DOHH2 (cell line): ENCODE measurements around the gene TUB.

Experiments used
- H3F3A ChIP-seq: fragments of 200-600 bp; sonication (generic), shearing (Covaris generic); 2 replicates; pipeline ENCODE4 v1.6.0; 2016; ENCODE audit warnings: antibody characterized with exemption, mild to moderate bottlenecking; ENCODE audit not compliant: control insufficient read depth, insufficient read depth
- H3K27ac ChIP-seq: fragments of 200-600 bp; sonication (generic); 2 replicates; pipeline ENCODE4 v1.5.1; 2014; ENCODE audit warnings: low read depth, mild to moderate bottlenecking, low read length, moderate library complexity
- H3K27me3 ChIP-seq: fragments of 200-600 bp; sonication (generic); 2 replicates; pipeline ENCODE4 v1.6.1; 2014; ENCODE audit warnings: mild to moderate bottlenecking, low read length, mixed read lengths; ENCODE audit not compliant: control insufficient read depth
- H3K36me3 ChIP-seq: fragments of 200-600 bp; sonication (generic); 2 replicates; pipeline ENCODE4 v1.6.1; 2014; ENCODE audit warnings: mild to moderate bottlenecking, low read length, moderate library complexity, mixed read lengths; ENCODE audit not compliant: control insufficient read depth
- H3K4me1 ChIP-seq: fragments of 200-600 bp; sonication (generic); 2 replicates; pipeline ENCODE4 v1.6.1; 2014; ENCODE audit warnings: mild to moderate bottlenecking, low read length, mixed read lengths; ENCODE audit not compliant: control insufficient read depth
- H3K4me2 ChIP-seq: fragments of 200-600 bp; sonication (generic); 2 replicates; pipeline ENCODE4 v1.6.0; 2014; ENCODE audit warnings: mild to moderate bottlenecking, low read length, moderate library complexity
- H3K4me3 ChIP-seq: fragments of 200-600 bp; sonication (generic); 2 replicates; pipeline ENCODE4 v1.5.1; 2014; ENCODE audit warnings: mild to moderate bottlenecking, low read length, mixed read lengths
- H3K79me2 ChIP-seq: fragments of 200-600 bp; sonication (generic); 2 replicates; pipeline ENCODE4 v1.6.1; 2014; ENCODE audit warnings: mild to moderate bottlenecking, low read length, mixed read lengths; ENCODE audit not compliant: control insufficient read depth
- H3K9me2 ChIP-seq: fragments of 200-600 bp; sonication (generic); replicated peaks from 2 replicates; pipeline ENCODE4 v1.6.1; 2014; ENCODE audit warnings: mild to moderate bottlenecking, low read length, mixed read lengths; ENCODE audit not compliant: control insufficient read depth
- H3K9me3 ChIP-seq: fragments of 200-600 bp; sonication (generic); 2 replicates; pipeline ENCODE4 v1.6.1; 2014; ENCODE audit warnings: antibody characterized with exemption, low read length, mixed read lengths; ENCODE audit not compliant: control insufficient read depth, insufficient read depth
- H4K20me1 ChIP-seq: fragments of 200-600 bp; sonication (generic); 2 replicates; pipeline ENCODE4 v1.6.0; 2014; ENCODE audit warnings: low read depth, mild to moderate bottlenecking, antibody characterized with exemption, low read length, moderate library complexity; ENCODE audit not compliant: control insufficient read depth, insufficient read depth
- CTCF ChIP-seq: fragments of 200-600 bp; sonication (generic); IDR thresholded peaks from one replicate; pipeline ENCODE4 v1.5.1; 2014; ENCODE audit warnings: antibody characterized with exemption, mild to moderate bottlenecking, low read depth, low read length; ENCODE audit not compliant: poor library complexity, severe bottlenecking
- EZH2phosphoT487 ChIP-seq: fragments of 200-600 bp; sonication (generic); IDR thresholded peaks from 2 replicates; pipeline ENCODE4 v1.6.1; 2017; ENCODE audit warnings: borderline replicate concordance, mild to moderate bottlenecking, antibody characterized with exemption, low read length, moderate library complexity, mixed read lengths

Gene TUB

DNA sequence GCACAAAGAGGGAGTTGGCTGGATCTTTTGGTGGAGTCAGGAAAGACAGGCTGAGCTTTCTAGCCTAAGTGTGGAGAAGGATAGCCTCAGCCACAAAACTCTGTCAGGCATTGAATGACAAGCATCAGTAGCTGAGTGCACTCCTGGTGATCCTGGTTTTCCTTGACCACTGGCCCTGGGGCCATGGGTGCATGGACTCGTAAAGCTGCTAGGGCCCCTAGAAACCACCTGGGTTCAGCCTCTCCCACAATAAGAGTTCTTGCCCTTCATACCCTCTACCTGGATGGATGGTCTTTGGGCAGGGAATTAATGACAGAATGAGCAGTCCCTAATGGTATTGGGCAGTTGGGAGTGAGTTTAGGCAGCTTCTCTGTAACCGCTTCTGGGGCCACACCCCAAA is 22.9 kb downstream of the TUB start:
- no peaks in the 10 kb centered on the region for H4K20me1 ChIP-seq
- H3F3A ChIP-seq: no peaks in the 10 kb centered on the region
- no peak overlapping the region for H3K27ac ChIP-seq
- no peaks in the 10 kb centered on the region for H3K36me3 ChIP-seq
- H3K4me2 ChIP-seq: no peak overlapping the region
- no peaks in the 10 kb centered on the region for H3K9me3 ChIP-seq
- H3K27me3 ChIP-seq: peaks cover 12% of the 10 kb centered on the region; the same call in 1 of the 2 replicates
- H3K9me2 ChIP-seq: no peaks in the 10 kb centered on the region
- TF ChIP-seq EZH2phosphoT487 (no peak), CTCF (no peak)
- no peaks in the 10 kb centered on the region for H3K79me2 ChIP-seq
- H3K4me3 ChIP-seq: no peak overlapping the region
- H3K4me1 ChIP-seq: no peaks in the 10 kb centered on the region

DNA sequence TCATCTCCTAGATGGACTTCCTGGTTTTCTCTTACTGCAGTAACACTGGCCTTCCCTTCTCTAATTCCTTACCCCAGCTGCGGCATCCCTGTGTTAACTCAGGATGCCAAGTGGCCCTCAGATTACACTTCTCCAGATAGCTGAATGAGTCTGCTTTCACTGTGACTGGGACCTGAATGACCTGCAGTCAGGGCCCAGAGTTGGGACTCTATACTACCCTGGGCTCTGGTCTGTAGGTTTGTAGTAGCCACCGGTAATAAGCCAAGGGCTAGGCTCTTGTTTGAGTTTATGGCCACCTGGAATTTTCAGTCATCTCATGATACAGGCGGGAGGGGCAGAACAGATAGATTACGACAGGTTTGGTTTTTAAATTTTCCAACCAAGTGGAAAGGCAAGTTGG is 24.1 kb downstream of the TUB start:
- no peak for TF ChIP-seq CTCF
- TF ChIP-seq EZH2phosphoT487: no peak
- Histone ChIP-seq H3K4me2 (no peak overlapping the region), H3K27ac (no peak overlapping the region), H3K4me1 (no peaks in the 10 kb centered on the region), H3K9me2 (no peaks in the 10 kb centered on the region), H3K36me3 (no peaks in the 10 kb centered on the region), H3F3A (no peaks in the 10 kb centered on the region), H4K20me1 (no peaks in the 10 kb centered on the region), H3K4me3 (no peak overlapping the region), H3K79me2 (no peaks in the 10 kb centered on the region), H3K9me3 (no peaks in the 10 kb centered on the region), H3K27me3 (peaks cover 9% of the 10 kb centered on the region; the same call in 1 of the 2 replicates)

- Histone ChIP-seq H3K4me2 (no peak overlapping the region), H3K27me3 (peaks cover 9% of the 10 kb centered on the region; the same call in 1 of the 2 replicates), H3K27ac (no peak overlapping the region), H3K9me3 (no peaks in the 10 kb centered on the region), H3K79me2 (no peaks in the 10 kb centered on the region), H3K36me3 (no peaks in the 10 kb centered on the region), H4K20me1 (no peaks in the 10 kb centered on the region), H3K4me1 (no peaks in the 10 kb centered on the region), H3K4me3 (no peak overlapping the region), H3K9me2 (no peaks in the 10 kb centered on the region), H3F3A (no peaks in the 10 kb centered on the region)
- TF ChIP-seq EZH2phosphoT487 (no peak), CTCF (no peak)
These were observed 24.7 kb downstream of the TUB start for GRCh38 chr11:8105666-8106065.
